Stimulated activated CD8-positive, alpha-beta memory T cell treated with anti-CD3 and anti-CD28 coated beads, Interleukin-15, amount 100 ng/mL, for 48 hours (primary cell): ENCODE results near the gene ARHGAP11A.

ENCODE experiments used
- DNase-seq, 2 donors: peaks; one replicate each; pipeline ENCODE4 v3.0.0-alpha.2; 2020; ENCODE audit warnings: low read depth in 2 of 2

The ARHGAP11A gene

DNA sequence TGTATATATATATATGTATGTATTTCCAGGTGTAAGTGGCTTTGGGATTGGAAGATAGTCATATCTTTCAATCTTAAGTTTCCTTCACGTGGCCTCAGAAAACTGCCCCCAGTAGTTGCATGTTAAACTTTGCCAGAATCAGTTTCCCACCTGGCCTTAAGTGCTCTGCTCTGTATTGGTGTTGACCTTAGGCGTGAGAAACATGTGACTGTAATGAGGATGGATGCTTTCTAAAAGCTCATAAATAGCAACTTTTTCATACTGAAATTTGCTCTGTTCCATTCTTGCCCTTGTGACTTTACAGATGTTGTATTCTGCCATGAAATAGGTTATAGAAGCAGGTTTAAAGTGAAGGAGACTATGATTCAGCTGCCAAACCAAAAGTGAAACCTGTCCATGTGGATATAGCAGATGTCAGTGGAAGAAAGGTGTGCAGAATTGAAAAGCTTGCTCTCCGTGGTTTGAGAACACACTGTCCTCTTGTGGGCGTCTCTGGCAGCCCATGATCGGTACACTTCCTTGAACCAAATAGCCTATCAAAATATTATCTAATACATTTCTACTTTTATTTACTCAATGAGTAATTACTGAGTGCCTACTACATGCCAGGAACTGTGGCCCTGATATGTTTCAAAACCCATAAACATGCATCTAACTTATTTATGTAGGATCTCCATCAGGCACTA, 42.0 kb downstream of the ARHGAP11A start:
- DNase-seq: no peak

DNA sequence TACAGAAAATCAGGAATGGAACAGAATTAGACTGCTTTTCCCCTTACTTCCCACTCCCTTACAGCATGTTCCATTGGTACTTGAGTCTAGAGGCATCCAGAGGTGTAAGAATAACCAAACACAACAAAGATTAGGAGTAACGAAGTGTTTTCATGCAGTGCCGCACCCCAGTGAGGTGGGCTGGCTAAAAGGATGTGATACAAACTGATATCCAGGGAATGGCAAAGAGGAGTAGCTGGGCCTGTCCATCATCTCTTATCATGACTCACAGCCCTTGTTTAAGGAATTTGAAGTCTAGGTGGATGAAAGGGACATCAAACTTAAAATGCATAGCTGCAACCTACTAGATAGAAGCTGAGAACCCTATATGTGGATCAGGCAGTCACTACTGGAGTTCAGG, 42.6 kb downstream of the ARHGAP11A start:
- DNase-seq: no peak

- no peak for DNase-seq
Measured at GRCh38 chr15:32659340-32660155, 44.2 kb downstream of the ARHGAP11A start.

GRCh38 chr15:32663671-32664070, 48.4 kb downstream of the ARHGAP11A start:
- DNase-seq: no peak

GRCh38 chr15:32664796-32665195, 49.5 kb downstream of the ARHGAP11A start:
- no peak for DNase-seq

DNA sequence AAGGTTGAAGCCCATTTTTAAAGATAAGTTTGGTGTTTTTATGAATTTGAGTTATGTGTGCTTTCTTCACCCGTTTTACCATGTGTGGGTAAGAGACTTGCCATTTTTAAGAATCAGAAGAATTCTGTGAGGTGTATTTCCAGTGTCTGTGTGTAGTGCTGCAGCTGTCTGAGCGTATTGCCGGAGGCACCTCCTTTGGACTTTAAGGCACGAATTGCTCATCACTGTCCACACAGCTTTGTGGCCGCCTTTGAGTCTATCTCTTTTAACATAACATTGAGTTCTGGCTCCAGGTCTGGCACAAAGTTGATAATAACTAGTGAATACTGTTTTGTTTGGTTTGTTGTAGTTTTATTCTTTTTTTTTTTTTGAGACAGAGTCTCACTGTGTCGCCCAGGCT, 52.0 kb downstream of the ARHGAP11A start:
- no peak for DNase-seq

DNA sequence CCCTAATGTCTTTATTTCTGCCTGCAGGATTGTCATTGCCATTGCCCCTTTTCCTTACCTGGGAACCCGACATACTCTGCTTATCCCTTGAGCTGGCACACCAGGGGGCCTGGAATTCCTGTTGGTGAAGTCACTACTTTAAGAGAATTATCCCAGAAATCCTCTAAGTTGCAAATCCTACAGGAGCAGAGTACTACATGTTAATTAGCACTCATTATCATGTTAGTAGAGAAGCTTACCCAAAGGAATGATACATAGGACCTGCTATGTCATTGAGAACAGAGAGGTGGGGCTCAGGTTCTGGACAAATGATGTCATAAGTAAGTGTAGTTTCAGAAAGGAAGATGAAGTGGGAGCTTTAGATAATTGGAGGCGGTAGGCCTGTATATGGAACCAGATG, 53.6 kb downstream of the ARHGAP11A start:
- DNase-seq: no peak

GRCh38 chr15:32669896-32670611, 54.8 kb downstream of the ARHGAP11A start:
- no peak for DNase-seq

GRCh38 chr15:32670623-32671022, 55.3 kb downstream of the ARHGAP11A start:
- no peak for DNase-seq

- DNase-seq: no peak
Measured at GRCh38 chr15:32671339-32672325, 56.3 kb downstream of the ARHGAP11A start.

DNA sequence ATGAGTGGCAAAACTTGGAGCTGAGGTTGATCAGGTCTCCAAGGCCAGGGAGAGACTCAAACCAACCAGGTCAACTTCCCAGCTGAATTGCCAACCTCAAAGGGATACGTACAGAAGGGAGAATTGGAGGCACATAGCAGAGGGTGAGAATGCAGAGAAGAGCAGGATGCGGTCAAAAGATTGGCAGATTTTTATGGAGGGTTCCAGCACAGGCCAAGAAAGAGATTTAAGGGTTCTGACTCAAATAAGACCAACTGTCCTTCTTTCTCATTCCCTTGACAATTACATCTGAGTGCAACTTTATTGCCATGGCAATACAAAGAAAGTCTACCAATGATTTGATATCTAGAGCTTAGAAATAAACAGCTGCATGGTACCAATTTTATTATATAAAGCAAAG, 59.4 kb downstream of the ARHGAP11A start:
- no peak for DNase-seq

DNA sequence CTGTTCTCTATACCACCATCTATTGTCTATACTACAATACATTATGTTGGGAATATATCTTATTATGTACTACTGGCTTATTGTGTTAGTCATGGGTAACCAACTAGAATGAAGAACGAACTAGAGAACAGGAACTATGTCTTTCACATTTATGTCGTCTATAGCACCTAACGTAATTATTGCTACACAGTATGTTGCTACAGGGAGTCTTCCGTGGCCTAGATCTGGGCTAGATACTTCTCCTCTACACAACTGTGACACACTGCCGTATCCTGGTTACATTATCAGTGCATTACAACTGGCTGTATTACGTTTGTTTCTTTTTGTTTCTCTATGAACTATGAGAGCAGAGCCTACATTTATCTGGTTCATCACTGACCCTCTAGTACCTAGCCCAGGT, 60.2 kb downstream of the ARHGAP11A start:
- no peak for DNase-seq

DNA sequence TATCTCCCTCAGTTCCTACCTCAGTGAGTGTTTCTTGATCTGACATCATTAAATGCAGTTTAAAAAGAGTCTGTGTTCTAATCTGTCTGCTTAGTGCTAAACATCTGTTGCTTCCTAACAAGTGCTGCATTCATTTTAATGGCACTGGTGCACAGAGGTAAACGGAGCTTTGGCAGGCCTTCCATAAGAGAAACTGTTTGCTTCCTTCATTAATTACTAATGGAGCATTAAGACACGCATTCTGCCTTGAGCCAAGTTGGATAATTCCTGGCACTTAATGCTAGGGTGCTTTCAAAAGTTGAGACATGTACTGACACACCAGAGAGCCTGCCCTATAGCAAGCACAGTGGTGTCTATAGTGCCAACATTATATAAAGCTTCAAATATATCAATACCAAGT, 60.9 kb downstream of the ARHGAP11A start:
- DNase-seq: no peak

GRCh38 chr15:32677238-32677750, 62.0 kb downstream of the ARHGAP11A start:
- no peak for DNase-seq

- DNase-seq: no peak
Measured at GRCh38 chr15:32679298-32679690, 64.0 kb downstream of the ARHGAP11A start.

DNA sequence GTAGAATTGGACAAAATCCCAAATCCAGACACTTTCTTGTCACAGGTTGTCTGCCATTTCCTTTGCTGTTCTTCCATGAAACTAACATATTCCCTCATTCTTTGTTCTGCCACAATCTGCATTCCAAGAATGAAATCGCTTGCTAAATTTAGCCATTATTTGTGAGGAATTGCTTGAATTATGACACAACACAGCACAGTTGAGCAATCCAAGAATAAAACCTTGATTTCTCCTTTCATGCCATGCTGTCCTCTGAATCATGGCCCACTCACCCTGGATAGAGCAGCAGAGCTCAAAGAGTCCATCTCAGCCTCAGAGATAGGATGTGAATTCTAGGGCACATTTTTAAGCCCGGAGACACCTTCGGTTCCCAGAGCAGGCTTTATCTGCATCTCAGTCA, 67.3 kb downstream of the ARHGAP11A start:
- no peak for DNase-seq

GRCh38 chr15:32682977-32683630, 67.8 kb downstream of the ARHGAP11A start:
- no peak for DNase-seq

DNA sequence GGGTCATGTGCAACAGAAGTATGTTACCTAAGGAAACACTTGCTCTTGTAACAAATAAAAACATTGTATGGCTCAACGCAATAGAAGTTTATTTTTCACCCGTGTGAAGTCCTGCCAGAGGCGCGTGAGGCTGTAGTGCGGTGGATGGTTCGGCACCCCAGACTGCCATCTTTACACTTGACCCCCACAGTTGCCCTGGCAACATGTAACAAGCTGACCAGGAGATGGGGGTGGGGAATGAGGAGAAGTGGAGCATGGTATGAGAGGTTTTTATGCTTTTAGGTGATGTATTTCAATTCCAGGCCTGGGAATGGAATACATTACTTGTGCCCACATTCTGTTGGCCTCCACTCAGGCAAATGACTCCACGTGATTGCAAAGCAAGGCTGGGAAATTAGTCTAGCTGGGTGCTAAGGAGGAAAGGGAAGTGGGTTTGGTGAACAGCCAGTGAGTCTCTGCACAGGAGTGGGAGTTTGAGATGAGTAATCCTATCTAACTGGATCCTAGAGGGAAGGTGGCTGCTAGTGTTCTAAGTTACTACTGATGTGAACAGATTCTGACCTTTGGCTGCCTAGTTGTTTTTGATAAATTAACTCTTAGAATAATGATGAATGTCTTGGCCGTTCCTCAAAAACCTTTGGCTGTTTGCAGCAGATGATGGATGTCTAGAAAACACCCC, 68.7 kb downstream of the ARHGAP11A start:
- DNase-seq: no peak

DNA sequence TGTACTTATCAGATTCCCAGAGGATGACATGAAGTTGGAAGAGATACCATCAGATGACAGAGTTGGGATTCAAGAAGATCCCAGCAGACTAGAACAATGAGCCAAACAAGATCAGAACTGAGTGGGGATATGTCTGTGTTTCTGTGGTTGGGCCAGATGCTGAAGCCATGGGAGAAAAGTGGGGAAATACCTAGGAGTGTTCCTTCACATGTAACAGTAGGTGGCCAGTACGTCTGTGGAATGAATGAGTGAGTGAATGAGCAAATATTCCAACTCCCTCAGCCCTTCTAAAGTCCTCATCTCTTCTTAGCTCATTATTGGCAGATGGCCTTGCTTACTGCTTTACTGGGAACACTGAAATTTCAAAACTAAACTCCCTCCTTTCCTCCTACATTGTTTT, 70.3 kb downstream of the ARHGAP11A start:
- no peak for DNase-seq

DNA sequence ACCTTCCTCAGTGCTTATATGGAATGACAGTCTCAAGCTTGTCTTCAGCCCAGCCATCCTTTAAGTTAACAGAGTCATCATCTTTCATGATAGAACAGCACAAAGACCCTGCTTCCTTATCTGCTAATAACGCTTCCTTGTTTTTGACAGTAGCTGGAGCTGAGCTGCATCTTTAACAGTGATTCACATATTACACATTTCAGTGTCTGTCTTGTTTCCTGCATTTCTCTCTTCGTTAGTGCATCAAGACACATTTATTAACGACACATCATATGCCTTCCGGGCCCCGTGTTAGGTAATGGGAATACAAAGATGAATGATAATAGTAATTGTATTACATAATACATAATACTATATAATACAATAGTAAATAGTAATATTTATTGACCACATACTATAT, 72.3 kb downstream of the ARHGAP11A start:
- no peak for DNase-seq
